Bronchial epithelial cell (primary cell): Measurements from ENCODE around the gene ZNF710. TPM values are rescaled to one million over a fixed set of nuclear protein-coding genes. Genes with fewer than 3 reads are reported as not detected.

Source experiments
- DNase-seq: peaks from one replicate; pipeline ENCODE4 v3.0.0-alpha.2; 2010; ENCODE audit warnings: low read depth
- FAIRE-seq: peaks from 2 replicates; lab custom pipeline; 2011; peaks lifted over from hg19 to GRCh38; lab: Jason Lieb, UNC
- H3K27me3 ChIP-seq: 2 replicates; pipeline ENCODE4 v1.5.1; 2011; ENCODE audit warnings: low read length; ENCODE audit not compliant: control insufficient read depth, insufficient read depth
- H3K36me3 ChIP-seq: 2 replicates; pipeline ENCODE4 v1.5.1; 2011; ENCODE audit warnings: low read length; ENCODE audit not compliant: control insufficient read depth, insufficient read depth
- H3K4me3 ChIP-seq: 2 replicates; pipeline ENCODE4 v1.5.1; 2011; ENCODE audit warnings: mild to moderate bottlenecking, low read depth, low read length, control low read depth
- CTCF ChIP-seq: IDR thresholded peaks from 2 replicates; pipeline ENCODE4 v1.5.1; 2011; ENCODE audit warnings: mild to moderate bottlenecking, moderate library complexity, low read length, control low read depth, inconsistent platforms; ENCODE audit not compliant: insufficient read depth, severe bottlenecking
- total RNA-seq: library from RNA; depleted of rRNA; stranded (reverse); fragments of >200 nt; gene quantifications from 2 replicates; pipeline ENCODE4 v1.2.1, GENCODE V29; 2014

Gene ZNF710
- total RNA-seq, 1 donor from 2014 or later = 7.6 TPM

- no peak overlapping the region for H3K4me3 ChIP-seq
- no peaks in the 10 kb centered on the region for H3K27me3 ChIP-seq
- DNase-seq = no peak
- no peaks in the 10 kb centered on the region for H3K36me3 ChIP-seq
- no peak for TF ChIP-seq CTCF
- FAIRE-seq = no peak
These were observed 35.2 kb downstream of the ZNF710 start for GRCh38 chr15:90036343-90036742.

DNA sequence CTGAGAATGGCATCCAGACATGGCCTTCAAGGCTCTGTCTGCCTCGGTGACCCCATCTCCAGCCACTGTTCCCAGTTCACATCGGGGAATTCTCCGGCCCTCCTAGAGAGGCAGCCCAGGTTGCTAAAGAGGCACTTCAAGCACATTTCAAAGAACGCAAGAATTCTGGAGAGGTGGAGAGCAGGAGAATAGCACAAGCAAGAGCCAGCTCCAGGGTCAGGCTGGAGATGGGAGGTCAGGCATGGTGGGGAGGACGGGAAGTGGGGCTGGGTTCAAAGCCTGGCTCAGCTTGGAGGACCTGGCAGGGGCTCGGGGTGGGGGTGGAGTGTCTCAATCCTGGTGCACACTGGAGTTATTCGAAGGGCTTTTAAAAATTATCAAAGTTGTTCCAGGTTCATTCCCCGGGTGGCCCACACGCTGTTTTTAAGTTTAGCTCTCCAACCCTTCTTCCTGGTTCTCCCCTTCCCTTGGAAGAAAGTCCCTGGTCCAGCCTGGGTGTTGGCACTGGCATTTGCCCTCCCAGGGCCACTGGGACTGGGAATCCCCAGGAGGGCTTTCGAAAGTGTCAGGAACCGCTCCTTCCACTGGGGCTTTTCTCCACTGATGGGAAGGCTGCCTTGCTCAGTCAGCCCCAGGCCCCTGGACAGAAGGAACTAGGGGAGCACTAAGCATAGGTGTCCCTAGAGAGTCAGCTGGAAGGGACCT lies 35.8 kb downstream of the ZNF710 start:
- H3K27me3 ChIP-seq = no peaks in the 10 kb centered on the region
- H3K36me3 ChIP-seq = no peaks in the 10 kb centered on the region
- DNase-seq (no peak), FAIRE-seq (no peak)
- H3K4me3 ChIP-seq = no peak overlapping the region
- TF ChIP-seq CTCF = no peak

GRCh38 chr15:90037511-90037860 lies 36.4 kb downstream of the ZNF710 start:
- FAIRE-seq = no peak
- H3K27me3 ChIP-seq = no peaks in the 10 kb centered on the region
- DNase-seq = no peak
- TF ChIP-seq CTCF = no peak
- no peak overlapping the region for H3K4me3 ChIP-seq
- H3K36me3 ChIP-seq = no peaks in the 10 kb centered on the region

DNA sequence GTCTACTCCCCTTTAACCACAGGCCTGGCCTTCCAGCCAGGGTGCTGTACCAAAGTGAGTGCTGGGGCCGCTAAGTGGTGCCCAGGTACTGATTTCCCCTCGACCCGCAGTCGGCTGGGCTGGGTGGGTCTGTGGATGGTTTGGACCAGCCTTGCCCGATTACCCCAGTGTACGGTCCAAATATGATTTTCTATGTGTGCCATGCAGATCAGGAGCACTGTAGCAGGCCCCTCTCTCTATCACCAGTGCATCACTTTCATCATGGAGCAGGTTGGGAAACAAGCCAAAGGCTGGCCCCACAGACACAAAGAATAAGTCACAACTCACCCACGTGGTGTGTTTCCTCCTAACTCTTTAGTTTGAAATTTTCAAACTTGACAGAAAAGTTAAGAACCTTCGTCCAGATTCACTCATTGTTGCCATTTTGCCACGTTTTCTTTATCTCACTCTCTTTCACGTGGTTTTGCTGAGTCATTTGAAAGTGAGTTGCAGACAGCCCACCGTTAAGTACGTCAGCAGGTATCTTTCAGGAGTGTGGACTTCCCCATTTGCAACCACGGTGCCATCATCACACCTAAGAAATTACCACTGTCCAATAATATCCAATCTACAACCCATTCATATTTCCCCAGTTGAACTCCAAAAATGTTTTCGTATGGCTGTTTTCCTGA lies 37.0 kb downstream of the ZNF710 start:
- DNase-seq (peak; percentile 49), FAIRE-seq (no peak)
- Histone ChIP-seq H3K27me3 (no peaks in the 10 kb centered on the region), H3K4me3 (no peak overlapping the region), H3K36me3 (no peaks in the 10 kb centered on the region)
- no peak for TF ChIP-seq CTCF

DNA sequence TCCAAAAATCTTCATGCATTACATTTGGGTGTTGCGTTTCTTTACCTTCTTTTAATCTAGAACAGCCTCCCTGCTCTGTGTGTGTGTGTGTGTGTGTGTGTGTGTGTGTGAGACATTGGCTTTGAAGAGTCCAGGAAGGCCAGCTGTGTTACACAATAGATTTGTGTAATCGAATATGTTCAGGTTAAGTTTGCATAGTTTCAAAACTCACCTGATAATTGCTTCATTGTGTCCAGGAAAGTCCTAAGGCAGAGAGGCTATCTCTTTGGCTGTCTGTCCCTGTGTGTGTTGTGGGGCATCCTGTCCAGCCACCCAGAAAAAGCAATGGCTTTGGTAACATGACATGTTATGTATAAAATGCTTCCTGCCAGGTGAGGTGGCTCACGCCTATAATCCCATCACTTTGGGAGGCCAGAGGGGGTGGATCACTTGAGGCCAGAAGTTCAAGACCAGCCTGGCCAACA lies 37.5 kb downstream of the ZNF710 start:
- H3K27me3 ChIP-seq = no peaks in the 10 kb centered on the region
- DNase-seq (peak; percentile 57), FAIRE-seq (no peak)
- TF ChIP-seq CTCF = no peak
- H3K36me3 ChIP-seq = no peaks in the 10 kb centered on the region
- no peak overlapping the region for H3K4me3 ChIP-seq
